LNCAP (cell line): ENCODE measurements around the gene PLXND1.

Experiments used
- CTCF ChIP-seq: fragments of 450-650 bp; IDR thresholded peaks from 2 replicates; pipeline ENCODE4 v1.5.1; 2017; ENCODE audit warnings: mild to moderate bottlenecking

PLXND1 gene

GRCh38 chr3:129618901-129619671, 12.6 kb upstream of the PLXND1 start:
- TF ChIP-seq CTCF: no peak

DNA sequence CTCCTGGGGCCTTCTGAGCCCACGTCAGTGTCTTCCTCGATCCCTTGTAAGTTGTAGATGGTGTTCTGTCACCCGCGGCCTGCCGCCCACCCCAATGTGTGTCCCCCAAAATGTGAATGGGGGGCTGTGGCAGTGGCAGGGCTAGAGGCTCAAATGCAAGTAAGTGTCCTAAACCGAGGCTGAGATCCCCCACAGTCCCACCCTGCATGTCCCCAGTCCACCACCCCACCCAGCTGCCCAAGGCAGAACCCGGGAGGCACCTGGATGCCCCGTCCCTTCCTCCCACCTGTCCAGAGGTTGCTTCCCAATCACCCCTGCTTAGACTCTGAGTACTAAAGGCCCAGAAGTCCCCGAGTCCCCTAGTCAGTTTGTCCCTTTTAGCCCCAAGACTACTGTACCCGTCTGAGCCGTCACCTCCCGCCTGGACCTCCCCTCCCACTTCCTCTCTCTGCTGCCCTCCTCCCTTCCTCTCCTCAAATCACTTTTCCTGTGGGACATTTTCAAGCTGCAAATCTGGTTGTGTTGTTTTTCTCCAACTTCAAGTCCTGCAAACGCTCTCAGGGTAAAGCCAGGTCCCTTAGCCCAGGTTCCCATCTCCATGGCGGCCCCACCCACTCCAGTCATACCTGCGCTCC, 11.8 kb upstream of the PLXND1 start:
- no peak for TF ChIP-seq CTCF

- TF ChIP-seq CTCF: no peak
These were observed 11.1 kb upstream of the PLXND1 start for GRCh38 chr3:129617381-129618185.

DNA sequence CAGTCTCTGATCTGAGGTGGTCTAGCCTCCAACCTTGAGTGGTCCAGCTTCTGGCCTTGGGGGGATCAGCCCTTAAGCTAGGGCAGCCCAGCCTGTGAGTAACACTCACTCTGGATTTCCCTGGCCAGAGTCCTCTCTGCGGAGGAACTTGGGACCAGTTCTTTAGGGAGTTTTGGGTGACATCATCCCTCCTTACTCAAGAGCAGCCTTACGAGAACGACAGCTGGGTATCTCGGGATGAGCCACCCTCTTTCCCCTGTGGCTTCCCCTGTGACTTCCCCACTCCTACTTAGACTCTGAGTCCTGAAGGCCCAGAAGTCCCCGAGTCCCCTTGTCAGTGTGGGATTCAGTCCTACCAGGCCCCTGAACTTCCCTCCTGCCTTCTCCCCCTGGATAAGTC, 10.2 kb upstream of the PLXND1 start:
- no peak for TF ChIP-seq CTCF

DNA sequence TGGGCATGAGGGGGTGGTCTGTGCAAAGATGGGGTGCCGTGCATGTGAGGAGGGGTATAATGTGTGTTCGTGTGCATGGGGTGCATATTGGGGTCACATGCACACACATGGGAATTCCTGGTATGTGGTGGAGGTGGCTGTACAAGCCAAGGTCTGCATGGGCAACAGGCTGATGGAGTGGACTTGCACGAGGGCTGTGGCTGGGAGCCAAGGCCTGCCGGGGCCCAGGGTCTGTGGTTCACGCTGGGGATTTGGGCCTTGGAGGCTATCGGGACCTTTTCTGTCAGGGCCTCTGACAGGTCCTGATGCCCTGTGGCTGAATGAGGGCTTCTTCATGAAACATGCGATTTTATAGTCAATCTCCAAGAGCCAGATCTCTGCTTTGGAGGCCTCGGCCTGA, 9.8 kb upstream of the PLXND1 start:
- no peak for TF ChIP-seq CTCF

DNA sequence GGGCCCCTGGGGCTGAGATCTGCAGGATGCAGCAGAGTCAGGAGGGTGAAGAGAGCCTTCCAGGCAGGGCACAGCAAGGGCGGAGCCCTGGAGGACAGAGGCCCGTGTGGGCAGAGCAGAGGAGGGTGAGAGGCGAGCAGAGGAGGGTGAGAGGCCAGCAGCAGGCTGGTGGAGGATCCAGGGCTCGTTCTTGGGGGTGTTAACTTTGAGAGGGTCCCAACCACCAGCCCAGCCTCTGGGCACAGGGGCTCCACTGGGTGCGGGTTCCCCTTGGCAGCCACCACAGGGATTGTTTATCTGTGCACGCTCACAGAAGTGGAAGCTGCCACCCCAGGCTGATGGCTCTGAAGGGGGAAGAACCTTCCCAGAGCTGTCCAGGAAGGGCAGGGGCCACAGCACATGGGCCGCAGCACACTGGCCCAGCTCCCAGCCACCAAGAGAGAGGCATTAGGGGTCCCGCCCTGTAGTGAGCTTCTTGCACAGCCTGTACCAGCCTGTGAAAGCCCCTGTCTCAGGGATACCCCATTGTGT, 9.3 kb upstream of the PLXND1 start:
- no peak for TF ChIP-seq CTCF

GRCh38 chr3:129614927-129615363, 8.5 kb upstream of the PLXND1 start:
- TF ChIP-seq CTCF: no peak
